HCT116 (cell line): ENCODE data around the gene OR4D5. TPM values are rescaled to one million over a fixed set of nuclear protein-coding genes. Genes with fewer than 3 reads are reported as not detected.

Source experiments
- ATAC-seq: fragments of 200-7000 bp; cut with Tn5 transposase; 2 replicates; pipeline ENCODE4 v1.9.1; 2020; ENCODE audit warnings: mild to moderate bottlenecking, moderate library complexity
- BruUV-seq: library from RNA; stranded (reverse); fragments of 400-500 nt; replicated peaks from 2 replicates; lab custom pipeline; 2021; lab: Mats Ljungman, UMichigan
- CTCF ChIA-PET: fragments of 300-600 bp; sonication (Branson Sonifier 250); formaldehyde crosslinking; loops from one replicate; lab custom pipeline; 2021; ENCODE audit warnings: antibody characterized with exemption; lab: Charles Lee
- POLR2A ChIA-PET: fragments of 300-600, 350-600 bp; sonication (Branson Sonifier 250); formaldehyde crosslinking; loops from one replicate; lab custom pipeline; 2021; ENCODE audit warnings: antibody characterized with exemption; lab: Charles Lee
- RAD21 ChIA-PET, 2 experiments: fragments of 300-600 bp; sonication (Branson Sonifier 250); formaldehyde crosslinking; loops; one replicate each; lab custom pipeline; 2023; ENCODE audit warnings: low total read pairs in 2 of 2; ENCODE audit not compliant: uncharacterized antibody in 2 of 2, unreplicated experiment in 2 of 2, low non-redundant PET in 1 of 2; lab: Charles Lee
- DNase-seq: peaks from one replicate; pipeline ENCODE4 v3.0.0-alpha.2; 2010; ENCODE audit warnings: low read depth, low spot score
- H2AFZ ChIP-seq: fragments of 200-600 bp; shearing (Covaris generic), sonication (generic); 2 replicates; pipeline ENCODE4 v1.6.1; 2017; ENCODE audit warnings: low read depth, mixed run types, mixed read lengths, antibody characterized with exemption, low read length; ENCODE audit not compliant: poor library complexity, severe bottlenecking
- H3K27ac ChIP-seq: 2 replicates; pipeline ENCODE4 v1.5.1; 2012; ENCODE audit warnings: low read depth, low read length
- H3K27me3 ChIP-seq: fragments of 200-600 bp; sonication (generic); 2 replicates; pipeline ENCODE4 v1.6.1; 2016; ENCODE audit warnings: mixed run types, low read length, mixed read lengths; ENCODE audit not compliant: insufficient read depth
- H3K36me3 ChIP-seq, 2 experiments: fragments of 200-500 bp in 1 of 2; fragments of 200-600 bp in 1 of 2; sonication (Bioruptor generic) in 1 of 2; sonication (generic) in 1 of 2; 2 replicates each; pipeline versions ENCODE4 v1.5.1 to v1.6.1; 2014 to 2016; ENCODE audit warnings: low read length in 2 of 2, inconsistent platforms in 1 of 2, mixed read lengths in 1 of 2, mixed run types in 1 of 2; ENCODE audit not compliant: insufficient read depth in 2 of 2, control insufficient read depth in 1 of 2
- H3K4me1 ChIP-seq, 2 experiments: fragments of 200-600 bp in 1 of 2; sonication (generic) in 1 of 2; 2 replicates each; pipeline versions ENCODE4 v1.5.1 to v1.6.1; 2012 to 2017; ENCODE audit warnings: low read length in 2 of 2, inconsistent platforms in 1 of 2, mild to moderate bottlenecking in 1 of 2, mixed read lengths in 1 of 2, mixed run types in 1 of 2, moderate library complexity in 1 of 2; ENCODE audit not compliant: insufficient read depth in 2 of 2, control insufficient read depth in 1 of 2
- H3K4me2 ChIP-seq: fragments of 200-600 bp; sonication (generic); 2 replicates; pipeline ENCODE4 v1.6.1; 2017; ENCODE audit warnings: mixed run types, low read length, mixed read lengths
- H3K4me3 ChIP-seq, 2 experiments: fragments of 200-600 bp in 1 of 2; sonication (generic) in 1 of 2; replicated peaks in 1 of 2; 2 replicates each; pipeline ENCODE4 v1.5.1; 2011 to 2016; ENCODE audit warnings: low read length in 2 of 2, control low read depth in 1 of 2, low read depth in 1 of 2, mild to moderate bottlenecking in 1 of 2, mixed read lengths in 1 of 2, mixed run types in 1 of 2
- H3K79me2 ChIP-seq: fragments of 200-600 bp; sonication (generic); 2 replicates; pipeline ENCODE4 v1.6.1; 2017; ENCODE audit warnings: mild to moderate bottlenecking, mixed run types, low read length, moderate library complexity, mixed read lengths; ENCODE audit not compliant: insufficient read depth
- H3K9ac ChIP-seq: fragments of 200-600 bp; sonication (generic); 2 replicates; pipeline ENCODE4 v1.6.1; 2016; ENCODE audit warnings: low read length, mixed read lengths
- H3K9me2 ChIP-seq: fragments of 200-600 bp; sonication (generic), shearing (Covaris generic); 2 replicates; pipeline ENCODE4 v1.6.1; 2017; ENCODE audit warnings: mixed run types, mild to moderate bottlenecking, moderate library complexity; ENCODE audit not compliant: insufficient read depth
- H3K9me3 ChIP-seq, 2 experiments: fragments of 200-500 bp in 1 of 2; fragments of 200-600 bp in 1 of 2; sonication (Bioruptor generic) in 1 of 2; sonication (generic) in 1 of 2; 2 replicates each; pipeline ENCODE4 v1.6.1; 2014 to 2017; ENCODE audit warnings: low read length in 2 of 2, mixed read lengths in 2 of 2, inconsistent platforms in 1 of 2, low read depth in 1 of 2, mild to moderate bottlenecking in 1 of 2, mixed run types in 1 of 2, moderate library complexity in 1 of 2; ENCODE audit not compliant: control insufficient read depth in 1 of 2, insufficient read depth in 1 of 2
- H4K20me1 ChIP-seq: fragments of 200-600 bp; sonication (generic), shearing (Covaris generic); 2 replicates; pipeline ENCODE4 v1.6.1; 2017; ENCODE audit warnings: mixed run types, mild to moderate bottlenecking, moderate library complexity; ENCODE audit not compliant: insufficient read depth
- CBX3 ChIP-seq: IDR thresholded peaks from 2 replicates; pipeline ENCODE4 v1.6.1; 2012; ENCODE audit warnings: low read depth
- CEBPB ChIP-seq: IDR thresholded peaks from 2 replicates; pipeline ENCODE4 v1.6.1; 2012; ENCODE audit warnings: low read depth
- EGR1 ChIP-seq: IDR thresholded peaks from 2 replicates; pipeline ENCODE4 v1.6.1; 2012; ENCODE audit warnings: low read depth
- ELF1 ChIP-seq: IDR thresholded peaks from 2 replicates; pipeline ENCODE4 v1.6.1; 2012; ENCODE audit warnings: low read depth, borderline replicate concordance
- EZH2 ChIP-seq: fragments of 200-600 bp; sonication (generic); IDR thresholded peaks from 2 replicates; pipeline ENCODE4 v1.6.1; 2017; ENCODE audit warnings: antibody characterized with exemption, mixed run types
- POLR2AphosphoS5 ChIP-seq: IDR thresholded peaks from 2 replicates; pipeline ENCODE4 v1.6.1; 2011; ENCODE audit warnings: mild to moderate bottlenecking, low read depth, low read length, moderate library complexity
- SIN3A ChIP-seq: IDR thresholded peaks from 2 replicates; pipeline ENCODE4 v1.6.1; 2012; ENCODE audit warnings: low read depth
- ZFX ChIP-seq: fragments of 450-650 bp; IDR thresholded peaks from 2 replicates; pipeline ENCODE4 v1.6.1; 2017
- ZNF274 ChIP-seq: fragments of 200-500 bp; sonication (Bioruptor generic); IDR thresholded peaks from 2 replicates; pipeline ENCODE4 v1.6.1; 2014; ENCODE audit warnings: mild to moderate bottlenecking, low read depth, low read length, inconsistent platforms
- intact Hi-C: fragments of 100-400 bp; cut with micrococcal nuclease; formaldehyde crosslinking; loops from 2 replicates; pipeline ENCODE4 v1.10.0; 2022
- total RNA-seq: library from RNA; stranded (reverse); gene quantifications from one replicate; pipeline ENCODE4 v1.2.1, GENCODE V29; 2021; ENCODE audit not compliant: unreplicated experiment
- TF ChIP-seq, protein P1 (sequence below): IDR thresholded peaks from 2 replicates; pipeline ENCODE4 v1.6.1; 2012
- TF ChIP-seq, protein P2 (sequence below): IDR thresholded peaks from 2 replicates; pipeline ENCODE4 v1.6.1; 2011; ENCODE audit warnings: mild to moderate bottlenecking, low read length, moderate library complexity; ENCODE audit not compliant: insufficient replicate concordance; ENCODE audit errors: extremely low read depth
- TF ChIP-seq, protein P3 (sequence below): IDR thresholded peaks from 2 replicates; pipeline ENCODE4 v1.6.1; 2012; ENCODE audit warnings: low read depth

OR4D5 gene
- total RNA-seq, 1 experiment from 2014 or later = not detected

DNA sequence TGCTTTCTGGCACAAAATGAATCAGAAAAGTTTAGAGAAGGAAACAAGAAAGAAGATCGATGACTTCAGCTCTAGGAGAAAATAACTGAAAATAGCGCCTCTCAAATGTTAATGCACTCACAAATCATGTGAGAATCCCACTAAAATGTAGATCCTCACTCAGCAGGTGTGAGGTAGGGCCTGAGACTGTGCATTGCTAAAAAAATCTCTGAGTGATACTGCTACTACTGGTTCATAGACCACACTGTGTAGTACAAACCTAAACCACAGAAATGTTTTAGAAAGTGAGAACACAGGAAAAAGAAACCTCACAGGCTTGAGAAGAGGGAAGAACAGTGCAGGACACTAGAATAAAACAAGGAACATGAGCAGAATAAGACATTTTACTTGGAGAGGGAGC lies 35.5 kb upstream of the OR4D5 start:
- intact Hi-C loops = no loop called here
- ATAC-seq = no peak

DNA sequence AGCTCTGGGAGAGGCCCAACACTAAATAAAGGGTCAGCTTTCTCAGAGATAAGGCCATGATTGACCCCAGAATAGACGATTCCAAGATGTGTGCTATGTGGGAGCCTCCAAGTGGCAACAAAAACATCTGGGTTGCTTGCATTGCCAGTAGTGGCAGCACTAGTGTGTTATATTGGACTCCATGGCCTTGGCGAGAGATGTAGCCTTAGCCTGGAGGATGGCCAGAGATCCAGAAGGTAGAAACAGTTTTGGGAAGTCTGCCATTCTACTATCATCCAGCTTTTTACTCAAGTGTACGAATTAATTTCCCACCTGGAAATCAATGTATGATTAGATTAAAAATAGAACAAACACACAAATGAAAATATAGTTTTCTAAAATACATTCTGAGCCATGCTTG lies 34.5 kb upstream of the OR4D5 start:
- Histone ChIP-seq H3K9me2 (no peaks in the 10 kb centered on the region), H3K36me3 (no peaks in the 10 kb centered on the region), H3K4me3 (no peak overlapping the region), H3K4me2 (no peak overlapping the region), H3K4me1 (no peaks in the 10 kb centered on the region), H3K79me2 (no peaks in the 10 kb centered on the region), H4K20me1 (no peaks in the 10 kb centered on the region; the same call in 1 of the 2 replicates), H3K27me3 (peaks cover 15% of the 10 kb centered on the region; the same call in 1 of the 2 replicates), H3K9ac (no peak overlapping the region), H3K27ac (no peak overlapping the region), H2AFZ (no peak overlapping the region), H3K9me3 (no peaks in the 10 kb centered on the region)
- intact Hi-C loops = no loop called here
- DNase-seq (no peak), ATAC-seq (no peak)
- ChIA-PET RAD21 (no interaction called here), POLR2A (no interaction called here), CTCF (no interaction called here)
- TF ChIP-seq CEBPB (no peak), SIN3A (no peak), ZNF274 (no peak), ELF1 (no peak), EZH2 (no peak), POLR2AphosphoS5 (no peak), EGR1 (no peak), CBX3 (no peak), ZFX (no peak)
- TF ChIP-seq, protein P1, sequence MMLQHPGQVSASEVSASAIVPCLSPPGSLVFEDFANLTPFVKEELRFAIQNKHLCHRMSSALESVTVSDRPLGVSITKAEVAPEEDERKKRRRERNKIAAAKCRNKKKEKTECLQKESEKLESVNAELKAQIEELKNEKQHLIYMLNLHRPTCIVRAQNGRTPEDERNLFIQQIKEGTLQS = no peak
- TF ChIP-seq, protein P2, sequence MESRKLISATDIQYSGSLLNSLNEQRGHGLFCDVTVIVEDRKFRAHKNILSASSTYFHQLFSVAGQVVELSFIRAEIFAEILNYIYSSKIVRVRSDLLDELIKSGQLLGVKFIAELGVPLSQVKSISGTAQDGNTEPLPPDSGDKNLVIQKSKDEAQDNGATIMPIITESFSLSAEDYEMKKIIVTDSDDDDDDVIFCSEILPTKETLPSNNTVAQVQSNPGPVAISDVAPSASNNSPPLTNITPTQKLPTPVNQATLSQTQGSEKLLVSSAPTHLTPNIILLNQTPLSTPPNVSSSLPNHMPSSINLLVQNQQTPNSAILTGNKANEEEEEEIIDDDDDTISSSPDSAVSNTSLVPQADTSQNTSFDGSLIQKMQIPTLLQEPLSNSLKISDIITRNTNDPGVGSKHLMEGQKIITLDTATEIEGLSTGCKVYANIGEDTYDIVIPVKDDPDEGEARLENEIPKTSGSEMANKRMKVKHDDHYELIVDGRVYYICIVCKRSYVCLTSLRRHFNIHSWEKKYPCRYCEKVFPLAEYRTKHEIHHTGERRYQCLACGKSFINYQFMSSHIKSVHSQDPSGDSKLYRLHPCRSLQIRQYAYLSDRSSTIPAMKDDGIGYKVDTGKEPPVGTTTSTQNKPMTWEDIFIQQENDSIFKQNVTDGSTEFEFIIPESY = no peak
- TF ChIP-seq, protein P3, sequence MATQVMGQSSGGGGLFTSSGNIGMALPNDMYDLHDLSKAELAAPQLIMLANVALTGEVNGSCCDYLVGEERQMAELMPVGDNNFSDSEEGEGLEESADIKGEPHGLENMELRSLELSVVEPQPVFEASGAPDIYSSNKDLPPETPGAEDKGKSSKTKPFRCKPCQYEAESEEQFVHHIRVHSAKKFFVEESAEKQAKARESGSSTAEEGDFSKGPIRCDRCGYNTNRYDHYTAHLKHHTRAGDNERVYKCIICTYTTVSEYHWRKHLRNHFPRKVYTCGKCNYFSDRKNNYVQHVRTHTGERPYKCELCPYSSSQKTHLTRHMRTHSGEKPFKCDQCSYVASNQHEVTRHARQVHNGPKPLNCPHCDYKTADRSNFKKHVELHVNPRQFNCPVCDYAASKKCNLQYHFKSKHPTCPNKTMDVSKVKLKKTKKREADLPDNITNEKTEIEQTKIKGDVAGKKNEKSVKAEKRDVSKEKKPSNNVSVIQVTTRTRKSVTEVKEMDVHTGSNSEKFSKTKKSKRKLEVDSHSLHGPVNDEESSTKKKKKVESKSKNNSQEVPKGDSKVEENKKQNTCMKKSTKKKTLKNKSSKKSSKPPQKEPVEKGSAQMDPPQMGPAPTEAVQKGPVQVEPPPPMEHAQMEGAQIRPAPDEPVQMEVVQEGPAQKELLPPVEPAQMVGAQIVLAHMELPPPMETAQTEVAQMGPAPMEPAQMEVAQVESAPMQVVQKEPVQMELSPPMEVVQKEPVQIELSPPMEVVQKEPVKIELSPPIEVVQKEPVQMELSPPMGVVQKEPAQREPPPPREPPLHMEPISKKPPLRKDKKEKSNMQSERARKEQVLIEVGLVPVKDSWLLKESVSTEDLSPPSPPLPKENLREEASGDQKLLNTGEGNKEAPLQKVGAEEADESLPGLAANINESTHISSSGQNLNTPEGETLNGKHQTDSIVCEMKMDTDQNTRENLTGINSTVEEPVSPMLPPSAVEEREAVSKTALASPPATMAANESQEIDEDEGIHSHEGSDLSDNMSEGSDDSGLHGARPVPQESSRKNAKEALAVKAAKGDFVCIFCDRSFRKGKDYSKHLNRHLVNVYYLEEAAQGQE = no peak
- no TSS peak for BruUV-seq

More for the DNA sequence above, 35.5 kb upstream of the OR4D5 start:
- Histone ChIP-seq H3K27ac (no peak overlapping the region), H3K9ac (no peak overlapping the region), H3K27me3 (peaks cover 14% of the 10 kb centered on the region; the same call in 1 of the 2 replicates), H3K4me3 (no peak overlapping the region), H3K79me2 (no peaks in the 10 kb centered on the region), H3K9me3 (no peaks in the 10 kb centered on the region), H3K36me3 (no peaks in the 10 kb centered on the region), H3K4me1 (no peaks in the 10 kb centered on the region), H3K9me2 (no peaks in the 10 kb centered on the region), H4K20me1 (no peaks in the 10 kb centered on the region; the same call in 1 of the 2 replicates), H3K4me2 (no peak overlapping the region), H2AFZ (no peak overlapping the region)
- ChIA-PET POLR2A (no interaction called here), CTCF (no interaction called here), RAD21 (no interaction called here)
- no TSS peak for BruUV-seq
- DNase-seq = no peak
- no peak for TF ChIP-seq EZH2
- no peak for TF ChIP-seq POLR2AphosphoS5
